HG03135 (cell line): ENCODE measurements around the gene REPS1.

ENCODE experiments used
- ATAC-seq: cut with Tn5 transposase; IDR thresholded peaks from one replicate; pipeline ENCODE4 v1.9.1; 2021; ENCODE audit warnings: mild to moderate bottlenecking, moderate library complexity; ENCODE audit not compliant: unreplicated experiment

REPS1 gene

DNA sequence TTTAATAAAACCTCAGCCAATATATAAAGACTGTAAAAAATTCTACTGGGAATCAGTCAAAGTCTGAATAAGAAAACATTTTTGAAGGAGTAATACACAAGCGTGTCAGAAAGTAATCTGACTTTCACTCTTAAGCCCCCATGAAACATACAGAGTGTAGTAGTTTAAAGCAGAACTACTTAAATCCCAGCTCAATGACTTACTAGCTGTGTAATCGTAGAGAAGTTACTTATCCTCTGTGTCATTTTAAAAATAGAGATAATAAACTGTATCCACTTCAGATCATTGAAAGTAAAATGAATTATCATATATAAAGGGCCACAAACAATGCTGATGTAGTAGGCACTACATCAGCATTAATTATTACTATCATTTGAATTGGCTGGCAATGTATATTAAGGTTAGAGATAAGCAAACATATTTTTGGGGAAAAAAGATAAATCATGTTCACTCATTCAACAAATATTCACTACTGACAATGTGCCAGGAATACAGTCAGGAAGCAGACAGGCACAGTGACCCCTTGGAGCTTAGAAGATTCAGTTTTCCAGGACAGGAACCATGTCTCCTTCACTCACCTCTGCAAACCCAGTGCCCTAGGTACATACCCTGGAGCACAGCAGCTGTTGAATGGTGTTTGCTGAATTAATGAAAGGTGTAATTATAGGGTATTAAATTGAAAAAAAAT lies 14.4 kb downstream of the REPS1 start:
- no peak for ATAC-seq

- no peak for ATAC-seq
Observed at GRCh38 chr6:138972226-138972665, 15.8 kb downstream of the REPS1 start.

DNA sequence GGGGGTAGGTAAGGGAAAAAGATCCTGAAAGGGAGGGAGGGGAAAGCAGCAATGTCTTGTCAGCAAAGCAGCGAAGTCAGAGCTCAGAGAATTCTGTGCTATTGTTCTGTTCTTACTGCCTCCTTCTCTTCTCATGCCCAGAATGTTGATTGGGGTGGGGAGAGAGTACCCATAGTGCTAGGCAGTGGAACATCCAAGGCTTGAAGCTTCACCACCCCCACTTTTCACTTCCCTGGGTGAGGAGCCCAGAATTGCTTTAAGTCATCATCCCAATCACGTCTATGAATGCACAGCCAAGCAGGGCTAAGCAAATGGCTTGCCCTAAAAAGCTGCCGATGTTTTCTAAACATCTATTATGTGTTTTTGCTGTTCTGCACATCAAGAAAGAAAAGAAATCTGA lies 16.5 kb downstream of the REPS1 start:
- ATAC-seq = no peak

GRCh38 chr6:138970856-138971425 lies 17.1 kb downstream of the REPS1 start:
- ATAC-seq = no peak

- ATAC-seq = no peak
Observed at GRCh38 chr6:138970159-138970558, 17.9 kb downstream of the REPS1 start.

GRCh38 chr6:138966870-138967269 lies 21.2 kb downstream of the REPS1 start:
- ATAC-seq = no peak

GRCh38 chr6:138965971-138966370 lies 22.1 kb downstream of the REPS1 start:
- ATAC-seq = no peak

DNA sequence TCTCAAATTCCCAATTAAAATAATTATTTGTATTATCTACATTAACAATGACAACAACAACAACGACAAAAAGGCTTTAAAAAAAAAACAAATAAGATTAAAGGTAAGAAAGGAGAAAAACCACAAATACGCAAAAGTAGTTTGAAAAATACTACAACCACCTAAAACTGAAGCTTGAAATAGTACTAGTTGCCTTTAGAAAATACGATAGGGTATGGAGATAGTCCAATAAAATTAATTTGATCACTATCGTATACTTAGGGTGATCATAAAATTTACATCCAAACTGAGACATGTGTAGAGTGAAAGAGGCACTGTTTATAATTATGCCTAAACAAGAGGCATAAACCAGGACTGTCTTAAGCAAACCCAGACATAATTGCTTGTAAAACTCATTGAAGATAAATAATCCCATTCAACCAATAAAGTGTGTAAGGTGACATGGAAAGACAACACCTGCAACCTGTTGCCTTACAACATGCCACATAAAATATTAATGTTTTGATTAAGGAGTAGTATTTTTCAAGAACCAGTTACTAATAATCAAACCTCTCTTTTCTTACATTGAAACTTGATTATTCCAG lies 22.7 kb downstream of the REPS1 start:
- ATAC-seq = no peak

DNA sequence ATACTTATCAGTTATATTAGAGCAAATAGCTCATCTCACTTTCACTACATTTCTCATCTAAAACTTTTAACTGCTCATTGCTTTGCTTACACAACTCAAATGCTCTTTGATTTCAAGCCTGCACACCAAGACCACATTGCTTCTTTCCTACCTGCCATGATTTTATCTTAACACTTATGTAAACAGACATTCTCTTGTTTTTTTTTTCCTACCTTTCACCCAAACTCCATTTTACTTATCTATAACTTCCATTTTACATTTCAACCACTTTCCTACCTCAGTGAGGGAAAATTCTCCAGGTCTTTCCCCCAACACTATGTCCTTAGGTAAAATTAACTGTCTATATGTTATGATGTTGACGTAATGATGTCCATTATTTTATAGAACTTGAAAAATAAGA lies 24.0 kb downstream of the REPS1 start:
- ATAC-seq = no peak

DNA sequence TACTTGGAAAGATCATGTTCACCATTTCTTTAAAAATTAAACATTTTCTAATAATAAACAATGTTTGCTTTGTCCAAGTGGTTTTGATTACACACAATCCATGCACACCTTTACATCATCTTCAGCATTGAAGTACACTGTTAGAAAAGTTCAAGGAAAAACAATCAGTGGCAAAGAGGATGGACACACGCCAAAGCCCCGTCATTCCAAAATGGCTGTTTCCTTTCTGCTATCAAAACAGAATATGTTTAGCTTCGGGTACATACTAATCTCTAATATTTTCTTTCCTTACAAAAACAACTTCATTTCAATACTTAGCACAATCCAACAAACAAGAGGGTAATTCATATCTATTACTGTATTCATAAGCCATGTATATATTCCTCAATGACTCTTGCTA lies 24.5 kb downstream of the REPS1 start:
- no peak for ATAC-seq

DNA sequence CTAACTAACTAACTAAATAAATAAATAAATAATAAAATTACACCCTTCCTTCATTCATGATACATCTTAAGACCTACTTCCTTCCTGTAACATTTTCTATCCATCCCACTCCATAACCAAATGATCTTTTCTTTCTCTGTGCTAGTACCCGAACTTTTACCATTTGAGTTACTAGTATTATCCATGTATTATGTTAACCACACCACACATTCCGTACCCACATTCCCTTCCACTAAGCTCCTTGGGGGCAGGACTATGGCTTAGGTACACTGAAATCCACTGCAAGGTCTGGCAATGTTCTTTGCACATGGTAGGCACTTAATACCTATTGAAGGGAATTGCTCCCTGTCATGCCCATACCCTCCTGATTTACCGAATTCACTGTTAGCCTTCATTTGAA lies 24.9 kb downstream of the REPS1 start:
- no peak for ATAC-seq

DNA sequence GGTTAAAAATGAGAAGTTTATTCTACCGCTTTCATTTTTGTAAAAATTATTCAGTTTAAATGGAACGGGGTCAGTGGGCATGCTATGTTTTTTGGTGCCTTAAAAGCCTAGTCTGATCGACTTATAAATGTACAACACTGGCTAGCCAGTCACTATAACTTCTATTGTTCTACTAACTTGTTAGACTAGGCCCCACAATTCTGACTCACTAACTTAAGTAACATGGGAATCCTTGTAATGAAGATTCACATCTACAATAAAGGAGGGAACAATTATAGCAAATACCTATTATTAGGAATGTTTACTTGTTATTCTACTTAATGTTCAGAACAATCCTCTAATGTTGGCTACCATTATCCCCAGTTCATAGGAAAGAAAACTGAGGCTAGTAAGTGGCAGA lies 28.5 kb downstream of the REPS1 start:
- ATAC-seq = no peak

GRCh38 chr6:138958595-138958994 lies 29.5 kb downstream of the REPS1 start:
- ATAC-seq = no peak

- no peak for ATAC-seq
Observed at GRCh38 chr6:138957903-138958302, 30.1 kb downstream of the REPS1 start.

DNA sequence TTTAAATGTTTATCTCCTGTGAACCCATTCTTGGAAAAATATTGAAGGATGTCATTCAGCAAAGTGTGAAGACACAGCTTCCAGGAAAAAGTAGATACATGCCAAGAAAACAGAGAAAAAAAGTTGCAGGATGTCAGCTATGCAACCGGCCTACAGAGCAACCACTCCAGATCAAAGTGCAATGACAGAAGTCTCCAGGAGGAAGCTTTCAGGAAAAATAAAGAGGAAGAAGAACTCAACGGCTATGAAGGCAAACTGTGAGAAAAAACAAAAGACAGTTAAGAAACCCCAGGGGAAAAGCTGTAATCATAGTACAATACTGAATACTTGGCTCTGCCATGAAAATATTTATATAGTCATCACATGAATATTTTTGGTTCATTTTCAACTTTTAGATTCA lies 30.6 kb downstream of the REPS1 start:
- no peak for ATAC-seq

GRCh38 chr6:138956244-138956924 lies 31.7 kb downstream of the REPS1 start:
- no peak for ATAC-seq

GRCh38 chr6:138955262-138955661 lies 32.8 kb downstream of the REPS1 start:
- ATAC-seq = no peak

- ATAC-seq = no peak
Observed at GRCh38 chr6:138953451-138953850, 34.6 kb downstream of the REPS1 start.

GRCh38 chr6:138948546-138949179 lies 39.4 kb downstream of the REPS1 start:
- no peak for ATAC-seq

GRCh38 chr6:138948004-138948403 lies 40.0 kb downstream of the REPS1 start:
- no peak for ATAC-seq

DNA sequence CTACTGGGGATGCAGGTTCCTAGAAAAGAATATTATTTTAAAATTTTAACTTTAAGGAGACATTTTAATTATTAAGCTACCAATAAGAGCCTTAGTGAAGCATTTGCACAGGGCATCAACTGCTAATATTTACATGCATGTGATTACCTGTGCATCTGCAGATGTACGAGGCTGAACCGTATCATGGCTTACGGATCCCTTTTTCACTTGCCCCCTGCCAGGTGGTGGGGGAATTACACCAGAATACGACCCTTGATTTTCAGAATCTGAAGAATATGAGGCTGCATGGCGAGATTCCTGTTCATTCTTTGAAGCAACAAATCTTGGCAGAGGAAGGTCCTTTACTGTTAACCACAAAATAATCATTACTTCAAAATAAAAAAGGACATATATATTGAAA lies 42.7 kb downstream of the REPS1 start:
- no peak for ATAC-seq

DNA sequence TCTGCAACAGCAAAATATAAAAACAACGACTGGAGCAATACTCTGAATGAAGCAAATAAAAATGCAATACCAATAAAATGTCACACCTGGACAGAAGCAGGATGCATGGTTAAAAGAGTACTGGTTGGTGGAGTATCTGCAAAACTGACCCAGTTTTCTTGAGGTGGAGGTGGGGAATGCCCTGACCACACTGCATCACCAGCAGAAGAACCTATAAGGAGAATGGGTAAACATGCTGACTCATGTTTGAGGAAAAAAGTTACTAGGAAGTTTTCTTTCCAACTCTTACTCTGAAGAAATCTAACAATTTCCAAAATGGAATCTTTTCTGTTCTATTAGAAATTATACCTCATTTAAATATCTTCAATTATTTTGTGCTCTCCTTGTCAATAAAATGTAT lies 43.6 kb downstream of the REPS1 start:
- ATAC-seq = no peak
